Measurements from ENCODE around the gene SLC10A7. TPM values are rescaled to one million over a fixed set of nuclear protein-coding genes. Genes with fewer than 3 reads are reported as not detected.

Gene SLC10A7
- total and polyA plus RNA-seq, 12 donors, result 1.3 to 6.6 (median 4.4) TPM

- intact Hi-C loops (cut with DNase I), result loop anchor here in 4 of 10 donors (5.0 to 10.0 kb wide), 4 partner anchors 160 to 350 kb away; partner anchors contain the start of gene LSM6 (in 1 of the 4)
- Histone ChIP-seq H3K4me3 (no peak overlapping the region), H3K27ac (no peak overlapping the region), H3K9me3 (no peaks in the 10 kb centered on the region), H3K4me1 (peaks cover 0 to 22% (median 17%) of the 10 kb centered on the region in 9 donors), H3K27me3 (peaks cover 0 to 3% (median 0%) of the 10 kb centered on the region in 7 donors), H3K36me3 (no peaks in the 10 kb centered on the region)
- TF ChIP-seq CTCF (IDR thresholded peaks at IDR 0.05), result no peak
- ATAC-seq (no peak), DNase-seq (no peak)
- 89 to 90% methylated on average over 3 of the region's 3 CpGs for WGBS, 2 donors
Measured at GRCh38 chr4:146524663-146525062, 2.9 kb upstream of the SLC10A7 start.

- ATAC-seq, result peak in 1 of 8 donors; percentile 8
- intact Hi-C loops (cut with DNase I), result loop anchor here in 4 of 10 donors (5.0 to 10.0 kb wide), 4 partner anchors 158 to 348 kb away; partner anchors contain the start of gene LSM6 (in 1 of the 4)
- H3K27me3 ChIP-seq, result no peaks in the 10 kb centered on the region
- H3K4me3 ChIP-seq, result peak overlapping the region; percentile 55 to 100 (median 76)
- peak overlapping the region in 9 of 10 donors; percentile 4 to 96 (median 84) for H3K27ac ChIP-seq
- H3K9me3 ChIP-seq, result no peaks in the 10 kb centered on the region
- no peaks in the 10 kb centered on the region for H3K36me3 ChIP-seq
- DNase-seq, result no peak
- peaks cover 0 to 27% (median 21%) of the 10 kb centered on the region in 9 donors for H3K4me1 ChIP-seq
- 1 to 2% methylated on average over 7 of the region's 7 CpGs for WGBS, 2 donors
- no peak for TF ChIP-seq CTCF (IDR thresholded peaks at IDR 0.05)
Measured at GRCh38 chr4:146522869-146523205, 1.1 kb upstream of the SLC10A7 start.

- Histone ChIP-seq H3K4me3 (peak overlapping the region; percentile 55 to 100 (median 76)), H3K36me3 (no peaks in the 10 kb centered on the region), H3K4me1 (peaks cover 0 to 27% (median 21%) of the 10 kb centered on the region in 9 donors), H3K27me3 (no peaks in the 10 kb centered on the region), H3K9me3 (no peaks in the 10 kb centered on the region), H3K27ac (peak overlapping the region; percentile 27 to 96 (median 84))
- intact Hi-C loops (cut with DNase I), result loop anchor here in 4 of 10 donors (5.0 to 10.0 kb wide), 4 partner anchors 157 to 347 kb away; partner anchors contain the start of gene LSM6 (in 1 of the 4)
- DNase-seq (peak; percentile 89 to 94), ATAC-seq (peak; percentile 98 to 99 (median 99))
- WGBS, 2 donors, result 0 to 1% methylated on average over 62 of the region's 62 CpGs
- TF ChIP-seq CTCF (IDR thresholded peaks at IDR 0.05), result no peak
Measured at GRCh38 chr4:146522098-146522868, 543 bp upstream of the SLC10A7 start.

- 0% methylated on average over 12 of the region's 12 CpGs for WGBS, 2 donors
- Histone ChIP-seq H3K9me3 (no peaks in the 10 kb centered on the region), H3K27ac (peak overlapping the region; percentile 27 to 96 (median 84)), H3K4me1 (peaks cover 0 to 27% (median 21%) of the 10 kb centered on the region in 9 donors), H3K36me3 (peaks cover 0 to 13% (median 0%) of the 10 kb centered on the region in 9 donors), H3K4me3 (peak overlapping the region; percentile 55 to 100 (median 76)), H3K27me3 (no peaks in the 10 kb centered on the region)
- intact Hi-C loops (cut with DNase I), result loop anchor here in 4 of 10 donors (5.0 to 10.0 kb wide), 4 partner anchors 156 to 346 kb away; partner anchors contain the start of gene LSM6 (in 1 of the 4)
- TF ChIP-seq CTCF (IDR thresholded peaks at IDR 0.05), result no peak
- DNase-seq (peak in 1 of 2 donors; percentile 7), ATAC-seq (peak in 7 of 8 donors; percentile 44 to 64 (median 55))
Measured at GRCh38 chr4:146520896-146521540, 722 bp downstream of the SLC10A7 start.
